Calu3 (cell line): Measurements from ENCODE around the gene TRERF1. TPM values are rescaled to one million over a fixed set of nuclear protein-coding genes. Genes with fewer than 3 reads are reported as not detected.

Experiments used
- BruUV-seq: library from RNA; stranded (reverse); fragments of 400-500 nt; replicated peaks from 2 replicates; lab custom pipeline; 2021; lab: Mats Ljungman, UMichigan
- CTCF ChIA-PET: fragments of 300-600 bp; sonication (Branson Sonifier 250); formaldehyde crosslinking; loops from one replicate; lab custom pipeline; 2022; ENCODE audit warnings: antibody characterized with exemption; lab: Charles Lee
- DNase-seq: peaks from one replicate; pipeline ENCODE4 v3.0.0; 2022
- H3K27ac Mint-ChIP-seq: one replicate; pipeline ENCODE4 v1.8.0; 2022; ENCODE audit warnings: mixed read lengths; ENCODE audit not compliant: unreplicated experiment
- H3K27me3 Mint-ChIP-seq: one replicate; pipeline ENCODE4 v1.8.0; 2022; ENCODE audit warnings: mixed read lengths; ENCODE audit not compliant: unreplicated experiment
- H3K36me3 Mint-ChIP-seq: one replicate; pipeline ENCODE4 v1.8.0; 2022; ENCODE audit warnings: mild to moderate bottlenecking, moderate library complexity, mixed read lengths; ENCODE audit not compliant: insufficient read depth, unreplicated experiment
- H3K4me1 Mint-ChIP-seq: one replicate; pipeline ENCODE4 v1.8.0; 2022; ENCODE audit warnings: mild to moderate bottlenecking, low read depth, mixed read lengths; ENCODE audit not compliant: unreplicated experiment
- H3K4me3 Mint-ChIP-seq: one replicate; pipeline ENCODE4 v1.8.0; 2022; ENCODE audit warnings: mild to moderate bottlenecking, low read depth, moderate library complexity, mixed read lengths; ENCODE audit not compliant: unreplicated experiment
- H3K9me3 Mint-ChIP-seq: one replicate; pipeline ENCODE4 v1.8.0; 2022; ENCODE audit warnings: low read depth, mixed read lengths; ENCODE audit not compliant: unreplicated experiment
- intact Hi-C: fragments of 100-400 bp; cut with micrococcal nuclease; formaldehyde crosslinking; loops from one replicate; pipeline ENCODE4 v1.10.0; 2022; ENCODE audit not compliant: unreplicated experiment
- total RNA-seq: library from RNA; stranded (reverse); gene quantifications from 2 replicates; pipeline ENCODE4 v1.2.3, GENCODE V29; 2022
- TF ChIP-seq, protein P1 (sequence below): fragments of 200-600 bp; IDR thresholded peaks from one replicate; pipeline ENCODE4 v1.8.0; 2022; ENCODE audit warnings: antibody characterized with exemption; ENCODE audit not compliant: unreplicated experiment

TRERF1 gene
- total RNA-seq, 1 experiment from 2014 or later = 1.4 TPM

- Mint-ChIP-seq H3K27ac (no peak overlapping the region), H3K4me3 (no peak overlapping the region), H3K36me3 (peaks cover 36% of the 10 kb centered on the region), H3K9me3 (no peaks in the 10 kb centered on the region), H3K4me1 (peaks cover 21% of the 10 kb centered on the region), H3K27me3 (peaks cover 58% of the 10 kb centered on the region)
- no peak for DNase-seq
- TF ChIP-seq, protein P1, sequence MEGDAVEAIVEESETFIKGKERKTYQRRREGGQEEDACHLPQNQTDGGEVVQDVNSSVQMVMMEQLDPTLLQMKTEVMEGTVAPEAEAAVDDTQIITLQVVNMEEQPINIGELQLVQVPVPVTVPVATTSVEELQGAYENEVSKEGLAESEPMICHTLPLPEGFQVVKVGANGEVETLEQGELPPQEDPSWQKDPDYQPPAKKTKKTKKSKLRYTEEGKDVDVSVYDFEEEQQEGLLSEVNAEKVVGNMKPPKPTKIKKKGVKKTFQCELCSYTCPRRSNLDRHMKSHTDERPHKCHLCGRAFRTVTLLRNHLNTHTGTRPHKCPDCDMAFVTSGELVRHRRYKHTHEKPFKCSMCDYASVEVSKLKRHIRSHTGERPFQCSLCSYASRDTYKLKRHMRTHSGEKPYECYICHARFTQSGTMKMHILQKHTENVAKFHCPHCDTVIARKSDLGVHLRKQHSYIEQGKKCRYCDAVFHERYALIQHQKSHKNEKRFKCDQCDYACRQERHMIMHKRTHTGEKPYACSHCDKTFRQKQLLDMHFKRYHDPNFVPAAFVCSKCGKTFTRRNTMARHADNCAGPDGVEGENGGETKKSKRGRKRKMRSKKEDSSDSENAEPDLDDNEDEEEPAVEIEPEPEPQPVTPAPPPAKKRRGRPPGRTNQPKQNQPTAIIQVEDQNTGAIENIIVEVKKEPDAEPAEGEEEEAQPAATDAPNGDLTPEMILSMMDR = no peak
- BruUV-seq = no TSS peak
- CTCF ChIA-PET = interaction anchor here (0.5 kb wide), 1 partner anchor 36 kb away, joined by 3 read pairs; no protein-coding TSS in a partner anchor
- intact Hi-C loops = loop anchor here (5.0 to 10.0 kb wide), 3 partner anchors 82 to 195 kb away; no protein-coding TSS in a partner anchor
Observed at GRCh38 chr6:42449917-42450476, 1.7 kb downstream of the TRERF1 start.

DNA sequence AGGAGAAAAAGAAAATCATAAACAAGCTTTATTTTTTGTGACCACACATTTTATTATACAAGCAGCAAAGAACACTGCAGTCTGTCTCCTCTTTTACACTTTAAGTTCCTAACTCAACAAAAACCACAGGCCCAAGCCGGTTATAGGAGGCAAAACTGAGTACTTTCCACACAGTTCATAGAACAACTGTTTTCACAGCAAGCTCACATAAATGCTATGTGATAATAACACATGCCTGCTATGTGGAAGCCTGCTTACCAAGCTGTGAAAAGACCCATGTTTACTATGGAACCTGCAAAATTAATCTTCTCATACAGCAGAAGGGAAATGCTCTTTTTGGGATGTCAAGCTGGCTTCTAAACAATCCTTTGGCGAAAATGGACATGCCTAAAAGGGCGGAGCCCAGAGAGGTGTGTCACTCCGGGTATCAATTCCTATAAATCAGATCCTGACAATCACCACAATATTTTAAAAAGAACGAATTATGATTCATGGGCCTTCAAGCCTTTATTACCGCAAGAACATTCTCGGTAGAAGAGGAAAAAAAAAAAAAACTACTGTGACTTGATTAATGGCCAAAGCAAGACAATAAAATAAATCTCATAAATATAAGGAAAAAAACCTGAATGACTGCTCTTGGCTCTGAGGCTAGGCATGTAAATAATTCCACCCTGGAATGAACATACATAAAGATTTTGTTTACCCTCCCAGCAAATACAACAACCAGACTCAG lies 2.6 kb downstream of the TRERF1 start:
- Mint-ChIP-seq H3K36me3 (peaks cover 31% of the 10 kb centered on the region), H3K27ac (no peak overlapping the region), H3K9me3 (no peaks in the 10 kb centered on the region), H3K27me3 (peaks cover 60% of the 10 kb centered on the region), H3K4me1 (peaks cover 20% of the 10 kb centered on the region), H3K4me3 (no peak overlapping the region)
- CTCF ChIA-PET = interaction anchor here (0.5 to 0.6 kb wide), 2 partner anchors 15 to 285 kb away, joined by 3 to 5 read pairs; no protein-coding TSS in a partner anchor
- no peak for DNase-seq
- no TSS peak for BruUV-seq
- intact Hi-C loops = no loop called here
- TF ChIP-seq, protein P1 = no peak

DNA sequence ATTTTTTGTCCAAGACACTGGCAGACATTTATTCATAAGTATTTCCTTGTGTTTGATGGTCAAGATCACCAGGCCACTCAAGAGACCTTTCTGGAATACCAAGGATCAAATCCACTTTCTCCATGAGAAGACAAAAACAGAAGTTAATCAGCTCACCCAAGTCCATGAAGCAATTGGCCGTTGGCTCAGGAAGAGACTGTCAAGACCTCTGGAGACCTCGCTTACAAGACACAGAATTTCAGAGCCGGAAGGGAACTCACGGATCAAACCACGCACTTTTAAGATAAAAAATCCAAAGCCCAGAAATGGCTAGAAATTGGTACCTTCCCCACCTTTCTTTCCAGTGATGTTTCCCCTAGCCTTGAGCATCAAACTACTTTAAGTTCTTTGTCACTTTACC lies 3.3 kb downstream of the TRERF1 start:
- CTCF ChIA-PET = interaction anchor here (0.5 kb wide), 1 partner anchor 14 kb away, joined by 3 read pairs; no protein-coding TSS in a partner anchor
- Mint-ChIP-seq H3K4me1 (peaks cover 15% of the 10 kb centered on the region), H3K36me3 (peaks cover 24% of the 10 kb centered on the region), H3K27ac (no peak overlapping the region), H3K27me3 (peaks cover 55% of the 10 kb centered on the region), H3K4me3 (no peak overlapping the region), H3K9me3 (no peaks in the 10 kb centered on the region)
- intact Hi-C loops = no loop called here
- DNase-seq = no peak
- TF ChIP-seq, protein P1 = no peak
- no TSS peak for BruUV-seq

GRCh38 chr6:42446996-42447395 lies 4.7 kb downstream of the TRERF1 start:
- CTCF ChIA-PET = interaction anchor here (0.5 to 0.9 kb wide), 2 partner anchors 22 to 236 kb away, joined by 3 to 4 read pairs; no protein-coding TSS in a partner anchor
- H3K9me3 Mint-ChIP-seq = no peaks in the 10 kb centered on the region
- DNase-seq = no peak
- H3K4me1 Mint-ChIP-seq = peaks cover 15% of the 10 kb centered on the region
- H3K27ac Mint-ChIP-seq = no peak overlapping the region
- intact Hi-C loops = no loop called here
- H3K27me3 Mint-ChIP-seq = peaks cover 52% of the 10 kb centered on the region
- no peak overlapping the region for H3K4me3 Mint-ChIP-seq
- no TSS peak for BruUV-seq
- TF ChIP-seq, protein P1 = no peak
- H3K36me3 Mint-ChIP-seq = peaks cover 10% of the 10 kb centered on the region
